22Rv1 (cell line): ENCODE data around the gene VAPB.

ENCODE experiments used
- CTCF ChIP-seq: fragments of 450-650 bp; IDR thresholded peaks from 2 replicates; pipeline ENCODE4 v1.5.1; 2017; ENCODE audit warnings: mild to moderate bottlenecking
- ZFX ChIP-seq: fragments of 450-650 bp; IDR thresholded peaks from 2 replicates; pipeline ENCODE4 v1.6.1; 2017; ENCODE audit warnings: antibody characterized with exemption, borderline replicate concordance

- TF ChIP-seq CTCF = no peak
- no peak for TF ChIP-seq ZFX
Observed at GRCh38 chr20:58441723-58442122, 52.7 kb downstream of the VAPB start.
